ENCODE measurements around the gene AUTS2. TPM values are rescaled to one million over a fixed set of nuclear protein-coding genes. Genes with fewer than 3 reads are reported as not detected.

Gene AUTS2
- polyA plus RNA-seq, 1 donor (not counting 4 experiments of a cell fraction or from before 2014, with no cell fraction given), result 4.7 TPM

DNA sequence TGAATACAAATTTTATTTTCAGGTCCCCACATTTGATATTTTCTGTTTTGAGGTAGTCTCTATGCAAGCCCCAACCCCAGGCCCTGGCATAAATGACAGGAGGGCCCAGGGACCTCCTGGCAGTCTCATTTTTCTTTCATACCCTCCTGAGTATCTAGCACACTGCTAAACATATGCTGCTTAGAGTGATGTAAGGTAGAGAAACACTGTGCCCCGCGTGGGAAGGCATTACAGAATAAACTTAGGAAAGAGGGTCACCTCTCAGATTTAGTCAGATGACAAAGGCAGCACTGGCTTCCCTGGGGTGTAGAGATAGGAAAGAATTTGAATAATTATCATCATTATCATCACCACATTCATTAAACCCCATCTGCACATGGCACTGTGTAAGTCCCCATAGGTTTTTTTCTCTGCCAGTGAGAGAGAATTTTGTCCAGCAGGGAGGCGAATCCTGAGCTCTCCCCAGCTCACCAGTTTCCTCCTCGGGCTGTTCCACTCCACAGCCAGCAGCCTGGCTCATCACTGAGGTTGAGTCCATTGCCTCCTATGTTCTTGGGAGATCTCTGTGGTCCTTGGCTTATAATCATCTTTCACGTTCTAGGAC, 1026.3 kb downstream of the AUTS2 start:
- Histone ChIP-seq H3K4me2 (ENCODE audit: control insufficient read depth, extremely low read depth, insufficient read depth, low read depth, low read length) (no peak overlapping the region), H3K9me1 (ENCODE audit: control insufficient read depth, extremely low read depth, insufficient read depth, low read length) (peaks cover 2% of the 10 kb centered on the region), H3K36me3 (ENCODE audit: control insufficient read depth in 2 of 2, extremely low read depth in 1 of 2, insufficient read depth in 2 of 2, low read length in 2 of 2) (no peaks in the 10 kb centered on the region), H2AFZ (ENCODE audit: control insufficient read depth, low read length) (no peak overlapping the region), H3K4me3 (ENCODE audit: control insufficient read depth in 2 of 3, extremely low read depth in 1 of 3, insufficient read depth in 2 of 3, low read depth in 1 of 3, low read length in 3 of 3) (no peak overlapping the region), H3K9me3 (ENCODE audit: control insufficient read depth, low read depth, low read length) (no peaks in the 10 kb centered on the region), H3K4me1 (ENCODE audit: control insufficient read depth, extremely low read depth, insufficient read depth, low read length) (peaks cover 6% of the 10 kb centered on the region), H3K27ac (ENCODE audit: control insufficient read depth, insufficient read depth, low read length) (no peak overlapping the region), H4K20me1 (ENCODE audit: control insufficient read depth, extremely low read depth, insufficient read depth, low read length) (no peaks in the 10 kb centered on the region), H3K9ac (ENCODE audit: control insufficient read depth, extremely low read depth, insufficient read depth, low read length) (no peak overlapping the region), H3K27me3 (ENCODE audit: control insufficient read depth, extremely low read depth, insufficient read depth, low read length) (no peaks in the 10 kb centered on the region), H3K79me2 (ENCODE audit: control insufficient read depth, insufficient read depth, low read length) (no peaks in the 10 kb centered on the region)
- FAIRE-seq, result no peak
- TF ChIP-seq, protein P1, sequence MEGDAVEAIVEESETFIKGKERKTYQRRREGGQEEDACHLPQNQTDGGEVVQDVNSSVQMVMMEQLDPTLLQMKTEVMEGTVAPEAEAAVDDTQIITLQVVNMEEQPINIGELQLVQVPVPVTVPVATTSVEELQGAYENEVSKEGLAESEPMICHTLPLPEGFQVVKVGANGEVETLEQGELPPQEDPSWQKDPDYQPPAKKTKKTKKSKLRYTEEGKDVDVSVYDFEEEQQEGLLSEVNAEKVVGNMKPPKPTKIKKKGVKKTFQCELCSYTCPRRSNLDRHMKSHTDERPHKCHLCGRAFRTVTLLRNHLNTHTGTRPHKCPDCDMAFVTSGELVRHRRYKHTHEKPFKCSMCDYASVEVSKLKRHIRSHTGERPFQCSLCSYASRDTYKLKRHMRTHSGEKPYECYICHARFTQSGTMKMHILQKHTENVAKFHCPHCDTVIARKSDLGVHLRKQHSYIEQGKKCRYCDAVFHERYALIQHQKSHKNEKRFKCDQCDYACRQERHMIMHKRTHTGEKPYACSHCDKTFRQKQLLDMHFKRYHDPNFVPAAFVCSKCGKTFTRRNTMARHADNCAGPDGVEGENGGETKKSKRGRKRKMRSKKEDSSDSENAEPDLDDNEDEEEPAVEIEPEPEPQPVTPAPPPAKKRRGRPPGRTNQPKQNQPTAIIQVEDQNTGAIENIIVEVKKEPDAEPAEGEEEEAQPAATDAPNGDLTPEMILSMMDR (optimal IDR thresholded peaks at IDR 0.05 in 1 of 3, IDR thresholded peaks at IDR 0.05 in 1 of 3, conservative IDR thresholded peaks at IDR 0.05 in 1 of 3; ENCODE audit: extremely low read depth in 1 of 3, insufficient read depth in 2 of 3, low read length in 3 of 3), result no peak
- no peak for TF ChIP-seq EZH2 (IDR thresholded peaks at IDR 0.05; ENCODE audit: low read length)
- no peak for DNase-seq (ENCODE audit: low read depth, low spot score)
- dilution Hi-C loops (cut with MboI; ENCODE audit: extremely low pct_ligation_motif_present, low sequenced_read_pairs), result no loop called here

DNA sequence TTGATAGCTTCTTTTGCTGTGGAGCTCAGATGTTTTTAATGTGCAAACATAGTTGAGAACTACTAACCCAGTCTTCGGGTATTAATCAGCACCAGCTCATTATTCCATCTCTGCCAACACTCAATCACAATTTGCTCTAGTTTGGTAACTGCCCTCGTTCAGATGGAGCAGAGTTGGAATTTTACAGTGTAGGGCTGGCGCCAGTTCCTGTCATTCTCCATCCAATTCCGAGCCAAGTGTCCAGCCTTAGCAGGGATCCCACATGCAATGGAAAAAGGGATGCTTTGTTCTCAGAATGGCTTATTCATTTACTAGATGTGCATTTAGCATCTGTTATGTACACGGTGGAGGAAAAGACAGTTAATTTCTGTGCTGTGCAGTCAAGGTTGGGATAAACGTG, 1029.2 kb downstream of the AUTS2 start:
- Histone ChIP-seq H3K27ac (ENCODE audit: control insufficient read depth, insufficient read depth, low read length) (no peak overlapping the region), H3K27me3 (ENCODE audit: control insufficient read depth, extremely low read depth, insufficient read depth, low read length) (no peaks in the 10 kb centered on the region), H3K4me3 (ENCODE audit: control insufficient read depth in 2 of 3, extremely low read depth in 1 of 3, insufficient read depth in 2 of 3, low read depth in 1 of 3, low read length in 3 of 3) (no peak overlapping the region), H3K36me3 (ENCODE audit: control insufficient read depth in 2 of 2, extremely low read depth in 1 of 2, insufficient read depth in 2 of 2, low read length in 2 of 2) (no peaks in the 10 kb centered on the region), H4K20me1 (ENCODE audit: control insufficient read depth, extremely low read depth, insufficient read depth, low read length) (no peaks in the 10 kb centered on the region), H3K4me1 (ENCODE audit: control insufficient read depth, extremely low read depth, insufficient read depth, low read length) (no peaks in the 10 kb centered on the region), H3K4me2 (ENCODE audit: control insufficient read depth, extremely low read depth, insufficient read depth, low read depth, low read length) (no peak overlapping the region), H3K9ac (ENCODE audit: control insufficient read depth, extremely low read depth, insufficient read depth, low read length) (no peak overlapping the region), H3K9me1 (ENCODE audit: control insufficient read depth, extremely low read depth, insufficient read depth, low read length) (no peaks in the 10 kb centered on the region), H3K9me3 (ENCODE audit: control insufficient read depth, low read depth, low read length) (no peaks in the 10 kb centered on the region), H2AFZ (ENCODE audit: control insufficient read depth, low read length) (no peak overlapping the region), H3K79me2 (ENCODE audit: control insufficient read depth, insufficient read depth, low read length) (no peaks in the 10 kb centered on the region)
- FAIRE-seq (no peak), DNase-seq (ENCODE audit: low read depth, low spot score) (no peak)
- TF ChIP-seq, protein P1 (optimal IDR thresholded peaks at IDR 0.05 in 1 of 3, IDR thresholded peaks at IDR 0.05 in 1 of 3, conservative IDR thresholded peaks at IDR 0.05 in 1 of 3; ENCODE audit: extremely low read depth in 1 of 3, insufficient read depth in 2 of 3, low read length in 3 of 3), result no peak
- TF ChIP-seq EZH2 (IDR thresholded peaks at IDR 0.05; ENCODE audit: low read length), result no peak
- dilution Hi-C loops (cut with MboI; ENCODE audit: extremely low pct_ligation_motif_present, low sequenced_read_pairs), result no loop called here
